Measurements from ENCODE around the gene ADGRL3. TPM values are rescaled to one million over a fixed set of nuclear protein-coding genes. Genes with fewer than 3 reads are reported as not detected.

The ADGRL3 gene
- total RNA-seq, 4 donors from 2014 or later, result 4.6 to 7.1 (median 6.3) TPM

DNA sequence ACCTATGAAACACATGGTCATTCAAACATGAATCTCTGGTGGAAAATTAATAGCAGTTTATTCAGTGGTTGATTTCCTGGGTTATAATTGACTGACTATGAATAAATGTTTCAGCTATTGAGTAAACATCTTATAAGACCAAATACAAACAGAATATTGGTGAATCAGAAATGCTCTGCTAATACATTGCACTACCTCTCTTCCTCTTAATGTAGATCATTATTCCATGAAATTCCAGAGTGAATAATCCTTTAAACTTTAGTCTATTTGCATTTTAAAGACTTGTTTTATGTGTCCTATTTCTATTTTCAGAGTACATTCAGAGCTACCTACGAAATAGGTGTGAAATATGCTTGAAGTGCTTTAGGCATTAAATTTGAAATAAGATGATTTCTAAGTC, 715.4 kb downstream of the ADGRL3 start:
- no peak overlapping the region for H3K27ac ChIP-seq (replicated peaks in 1 of 4)
- H3K4me1 ChIP-seq, result no peaks in the 10 kb centered on the region
- no peak overlapping the region for H3K4me3 ChIP-seq
- no peaks in the 10 kb centered on the region for H3K9me3 ChIP-seq
- no peaks in the 10 kb centered on the region for H3K36me3 ChIP-seq
- TF ChIP-seq, protein P1, sequence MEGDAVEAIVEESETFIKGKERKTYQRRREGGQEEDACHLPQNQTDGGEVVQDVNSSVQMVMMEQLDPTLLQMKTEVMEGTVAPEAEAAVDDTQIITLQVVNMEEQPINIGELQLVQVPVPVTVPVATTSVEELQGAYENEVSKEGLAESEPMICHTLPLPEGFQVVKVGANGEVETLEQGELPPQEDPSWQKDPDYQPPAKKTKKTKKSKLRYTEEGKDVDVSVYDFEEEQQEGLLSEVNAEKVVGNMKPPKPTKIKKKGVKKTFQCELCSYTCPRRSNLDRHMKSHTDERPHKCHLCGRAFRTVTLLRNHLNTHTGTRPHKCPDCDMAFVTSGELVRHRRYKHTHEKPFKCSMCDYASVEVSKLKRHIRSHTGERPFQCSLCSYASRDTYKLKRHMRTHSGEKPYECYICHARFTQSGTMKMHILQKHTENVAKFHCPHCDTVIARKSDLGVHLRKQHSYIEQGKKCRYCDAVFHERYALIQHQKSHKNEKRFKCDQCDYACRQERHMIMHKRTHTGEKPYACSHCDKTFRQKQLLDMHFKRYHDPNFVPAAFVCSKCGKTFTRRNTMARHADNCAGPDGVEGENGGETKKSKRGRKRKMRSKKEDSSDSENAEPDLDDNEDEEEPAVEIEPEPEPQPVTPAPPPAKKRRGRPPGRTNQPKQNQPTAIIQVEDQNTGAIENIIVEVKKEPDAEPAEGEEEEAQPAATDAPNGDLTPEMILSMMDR (IDR thresholded peaks at IDR 0.05), result no peak
- TF ChIP-seq POLR2AphosphoS5 (IDR thresholded peaks at IDR 0.05) (no peak), EP300 (IDR thresholded peaks at IDR 0.05) (no peak), POLR2A (IDR thresholded peaks at IDR 0.05; ENCODE audit: low read depth) (no peak)
- WGBS, result 87% methylated on average over 1 of the region's 1 CpG
- H3K27me3 ChIP-seq, result no peaks in the 10 kb centered on the region
- intact Hi-C loops (cut with DNase I), result no loop called here
- DNase-seq (ENCODE audit: extremely low spot score), result no peak

DNA sequence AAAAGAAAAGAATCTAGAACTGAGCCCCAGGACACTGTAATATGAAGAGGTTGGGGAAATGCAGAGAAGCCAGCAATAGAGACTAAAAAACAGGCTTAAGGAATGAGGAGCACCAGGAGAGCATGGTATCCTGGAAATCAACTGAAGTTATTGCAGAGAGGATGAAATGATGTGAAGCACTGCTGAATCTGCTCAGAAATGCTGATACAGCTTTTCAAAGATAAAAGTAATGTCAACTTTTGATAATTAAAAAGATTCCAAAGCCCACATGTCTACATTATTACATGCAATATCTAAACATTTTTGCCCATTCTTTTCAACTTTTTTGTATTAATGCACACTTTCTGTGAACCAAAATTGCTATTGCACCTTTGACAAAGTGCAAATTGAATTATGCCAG, 718.4 kb downstream of the ADGRL3 start:
- DNase-seq (ENCODE audit: extremely low spot score), result no peak
- TF ChIP-seq, protein P1 (IDR thresholded peaks at IDR 0.05), result no peak
- no peak for TF ChIP-seq POLR2AphosphoS5 (IDR thresholded peaks at IDR 0.05)
- no peak for TF ChIP-seq POLR2A (IDR thresholded peaks at IDR 0.05; ENCODE audit: low read depth)
- Histone ChIP-seq H3K27ac (replicated peaks in 1 of 4) (no peak overlapping the region), H3K36me3 (no peaks in the 10 kb centered on the region), H3K27me3 (no peaks in the 10 kb centered on the region), H3K9me3 (no peaks in the 10 kb centered on the region), H3K4me1 (peaks cover 0 to 4% (median 0%) of the 10 kb centered on the region in 4 donors), H3K4me3 (no peak overlapping the region)
- intact Hi-C loops (cut with DNase I), result no loop called here

DNA sequence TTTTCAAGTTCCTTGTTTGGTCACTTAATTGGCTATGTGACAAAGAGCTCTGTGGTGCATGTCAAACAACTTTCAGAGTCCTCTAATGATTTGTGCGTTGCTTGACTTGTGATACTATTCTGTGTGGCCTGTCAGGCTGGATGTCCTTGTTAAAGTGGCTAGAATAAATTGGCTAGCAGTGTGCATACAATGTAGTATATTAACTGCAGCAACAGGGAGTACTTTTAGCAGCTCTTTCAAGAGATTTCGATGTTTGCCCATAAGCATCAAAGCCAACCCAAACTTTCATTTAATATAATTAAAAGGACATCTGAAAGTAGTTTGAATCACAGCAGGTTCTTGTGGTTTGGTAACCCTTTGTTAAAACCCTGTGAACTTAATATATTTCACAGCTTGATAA, 718.9 kb downstream of the ADGRL3 start:
- TF ChIP-seq, protein P1 (IDR thresholded peaks at IDR 0.05), result no peak
- TF ChIP-seq EP300 (IDR thresholded peaks at IDR 0.05) (no peak), POLR2AphosphoS5 (IDR thresholded peaks at IDR 0.05) (no peak), POLR2A (IDR thresholded peaks at IDR 0.05; ENCODE audit: low read depth) (no peak)
- no peaks in the 10 kb centered on the region for H3K27me3 ChIP-seq
- H3K27ac ChIP-seq (replicated peaks in 1 of 4), result no peak overlapping the region
- peaks cover 0 to 4% (median 0%) of the 10 kb centered on the region in 4 donors for H3K4me1 ChIP-seq
- no peaks in the 10 kb centered on the region for H3K36me3 ChIP-seq
- DNase-seq (ENCODE audit: extremely low spot score), result no peak
- no peaks in the 10 kb centered on the region for H3K9me3 ChIP-seq
- 71% methylated on average over 2 of the region's 2 CpGs for WGBS
- intact Hi-C loops (cut with DNase I), result no loop called here
- no peak overlapping the region for H3K4me3 ChIP-seq

DNA sequence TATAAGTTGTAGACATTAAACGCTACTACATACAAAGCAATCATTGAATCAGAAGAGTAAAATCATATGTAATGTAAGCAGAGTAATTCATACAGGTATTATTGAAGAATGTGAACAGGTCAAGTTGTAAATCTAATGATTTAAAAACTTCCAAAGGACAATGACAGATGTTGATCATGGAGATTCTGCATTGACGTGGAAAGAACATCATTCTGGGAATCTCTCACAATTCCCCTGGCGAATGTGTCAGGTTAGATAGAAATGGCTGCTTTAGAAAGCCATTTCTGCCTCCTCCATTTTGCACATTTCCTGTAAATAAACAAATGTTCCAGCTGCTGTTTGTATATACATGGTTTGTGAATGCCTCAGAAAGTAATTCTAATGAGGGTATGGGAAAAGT, 719.4 kb downstream of the ADGRL3 start:
- DNase-seq (ENCODE audit: extremely low spot score), result no peak
- Histone ChIP-seq H3K36me3 (no peaks in the 10 kb centered on the region), H3K27me3 (no peaks in the 10 kb centered on the region), H3K4me1 (peaks cover 0 to 4% (median 0%) of the 10 kb centered on the region in 4 donors), H3K4me3 (no peak overlapping the region), H3K9me3 (no peaks in the 10 kb centered on the region), H3K27ac (replicated peaks in 1 of 4) (no peak overlapping the region)
- WGBS, result 91% methylated on average over 3 of the region's 3 CpGs
- intact Hi-C loops (cut with DNase I), result no loop called here
- TF ChIP-seq, protein P1 (IDR thresholded peaks at IDR 0.05), result no peak
- TF ChIP-seq POLR2A (IDR thresholded peaks at IDR 0.05; ENCODE audit: low read depth), result no peak
- no peak for TF ChIP-seq EP300 (IDR thresholded peaks at IDR 0.05)
- no peak for TF ChIP-seq POLR2AphosphoS5 (IDR thresholded peaks at IDR 0.05)

DNA sequence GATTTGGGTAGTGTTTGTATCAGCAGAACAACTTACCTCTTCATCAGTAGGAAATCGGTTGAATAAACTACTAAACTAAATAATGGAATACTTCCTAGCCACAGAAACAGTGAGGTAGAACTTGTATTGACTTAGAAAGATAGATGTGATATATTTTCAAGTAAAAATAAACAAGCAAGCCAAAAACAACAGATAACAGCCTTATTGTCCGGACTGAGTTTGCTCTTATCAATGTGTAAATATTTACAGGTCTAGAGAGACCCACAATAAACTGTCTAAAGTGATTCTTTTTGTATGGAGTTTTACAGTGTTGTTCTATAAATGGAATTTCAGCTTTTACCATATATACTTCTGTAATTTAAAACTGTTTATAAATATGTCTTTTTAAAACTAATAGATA, 721.8 kb downstream of the ADGRL3 start:
- H3K27me3 ChIP-seq, result no peaks in the 10 kb centered on the region
- WGBS, result 63% methylated on average over 2 of the region's 2 CpGs
- no peaks in the 10 kb centered on the region for H3K36me3 ChIP-seq
- peaks cover 0 to 4% (median 0%) of the 10 kb centered on the region in 4 donors for H3K4me1 ChIP-seq
- H3K9me3 ChIP-seq, result no peaks in the 10 kb centered on the region
- DNase-seq (ENCODE audit: extremely low spot score), result no peak
- H3K27ac ChIP-seq (replicated peaks in 1 of 4), result no peak overlapping the region
- no peak overlapping the region for H3K4me3 ChIP-seq
- intact Hi-C loops (cut with DNase I), result no loop called here
- TF ChIP-seq POLR2AphosphoS5 (IDR thresholded peaks at IDR 0.05) (no peak), POLR2A (IDR thresholded peaks at IDR 0.05; ENCODE audit: low read depth) (no peak), EP300 (IDR thresholded peaks at IDR 0.05) (no peak)
- TF ChIP-seq, protein P1 (IDR thresholded peaks at IDR 0.05), result no peak

Data from esophagus muscularis mucosa (tissue), 4 donors.